LNCaP clone FGC (cell line): ENCODE data around the gene TGFB1.

Experiments used
- DNase-seq: peaks from one replicate; pipeline ENCODE4 v3.0.0-alpha.2; 2011; ENCODE audit warnings: low read depth
- H3K4me3 ChIP-seq: 2 replicates; pipeline ENCODE4 v1.5.1; 2011; ENCODE audit warnings: mild to moderate bottlenecking, low read depth, low read length, control low read depth
- TF ChIP-seq, protein P1 (sequence below): IDR thresholded peaks from 2 replicates; pipeline ENCODE4 v1.5.1; 2012; ENCODE audit warnings: mild to moderate bottlenecking; ENCODE audit not compliant: control insufficient read depth, insufficient read depth; ENCODE audit errors: extremely low read depth

Gene TGFB1

DNA sequence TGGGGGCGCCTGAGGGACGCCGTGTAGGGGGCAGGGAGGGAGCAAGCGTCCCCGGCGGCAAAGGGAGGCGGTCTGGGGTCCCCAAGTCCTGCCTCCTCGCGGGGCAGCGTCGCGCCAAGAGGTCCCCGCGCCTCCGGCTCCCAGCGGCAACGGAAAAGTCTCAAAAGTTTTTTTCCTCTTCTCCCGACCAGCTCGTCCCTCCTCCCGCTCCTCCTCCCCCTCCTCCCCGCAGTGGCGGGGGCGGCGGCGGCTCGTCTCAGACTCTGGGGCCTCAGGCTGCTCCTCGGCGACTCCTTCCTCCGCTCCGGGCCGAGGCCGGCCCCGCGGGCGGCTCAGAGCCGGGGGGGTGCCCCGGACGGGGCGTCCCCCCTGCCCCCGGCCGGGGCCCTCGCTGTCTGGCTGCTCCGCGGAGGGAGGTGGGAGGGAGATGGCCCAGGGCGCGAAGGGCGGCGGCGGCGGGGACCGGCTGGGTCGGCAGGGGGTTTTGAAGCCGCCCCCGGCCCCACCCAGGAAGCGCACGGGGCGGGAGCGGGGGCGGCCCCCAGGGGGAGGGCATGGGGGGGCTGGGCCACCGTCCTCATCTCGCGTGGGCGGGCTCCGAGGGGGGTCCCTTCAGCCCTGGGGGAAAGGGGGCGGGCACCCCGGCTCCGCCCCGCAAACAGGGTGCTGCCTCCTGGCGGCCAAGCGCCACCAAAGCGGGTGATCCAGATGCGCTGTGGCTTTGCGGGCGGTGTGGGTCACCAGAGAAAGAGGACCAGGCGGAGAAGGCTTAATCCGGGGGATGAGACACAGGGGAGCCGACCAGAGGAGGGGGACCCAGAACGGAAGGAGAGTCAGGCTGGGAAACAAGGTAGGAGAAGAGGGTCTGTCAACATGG, at the start of gene TGFB1:
Gene TGFB1 (minus strand): TSS at position 457 of the 877 bp plus-strand sequence. CDS start 878 bp downstream, outside the sequence.
- peak within 1 kb of the TSS; percentile 2; the same call in 1 of the 2 replicates for H3K4me3 ChIP-seq
- no peak for DNase-seq
- TF ChIP-seq, protein P1, sequence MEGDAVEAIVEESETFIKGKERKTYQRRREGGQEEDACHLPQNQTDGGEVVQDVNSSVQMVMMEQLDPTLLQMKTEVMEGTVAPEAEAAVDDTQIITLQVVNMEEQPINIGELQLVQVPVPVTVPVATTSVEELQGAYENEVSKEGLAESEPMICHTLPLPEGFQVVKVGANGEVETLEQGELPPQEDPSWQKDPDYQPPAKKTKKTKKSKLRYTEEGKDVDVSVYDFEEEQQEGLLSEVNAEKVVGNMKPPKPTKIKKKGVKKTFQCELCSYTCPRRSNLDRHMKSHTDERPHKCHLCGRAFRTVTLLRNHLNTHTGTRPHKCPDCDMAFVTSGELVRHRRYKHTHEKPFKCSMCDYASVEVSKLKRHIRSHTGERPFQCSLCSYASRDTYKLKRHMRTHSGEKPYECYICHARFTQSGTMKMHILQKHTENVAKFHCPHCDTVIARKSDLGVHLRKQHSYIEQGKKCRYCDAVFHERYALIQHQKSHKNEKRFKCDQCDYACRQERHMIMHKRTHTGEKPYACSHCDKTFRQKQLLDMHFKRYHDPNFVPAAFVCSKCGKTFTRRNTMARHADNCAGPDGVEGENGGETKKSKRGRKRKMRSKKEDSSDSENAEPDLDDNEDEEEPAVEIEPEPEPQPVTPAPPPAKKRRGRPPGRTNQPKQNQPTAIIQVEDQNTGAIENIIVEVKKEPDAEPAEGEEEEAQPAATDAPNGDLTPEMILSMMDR: peak; percentile 52

- TF ChIP-seq, protein P1: no peak
- no peak overlapping the region for H3K4me3 ChIP-seq
- DNase-seq: no peak
These were observed 48.3 kb upstream of the TGFB1 start for GRCh38 chr19:41402010-41402409.

DNA sequence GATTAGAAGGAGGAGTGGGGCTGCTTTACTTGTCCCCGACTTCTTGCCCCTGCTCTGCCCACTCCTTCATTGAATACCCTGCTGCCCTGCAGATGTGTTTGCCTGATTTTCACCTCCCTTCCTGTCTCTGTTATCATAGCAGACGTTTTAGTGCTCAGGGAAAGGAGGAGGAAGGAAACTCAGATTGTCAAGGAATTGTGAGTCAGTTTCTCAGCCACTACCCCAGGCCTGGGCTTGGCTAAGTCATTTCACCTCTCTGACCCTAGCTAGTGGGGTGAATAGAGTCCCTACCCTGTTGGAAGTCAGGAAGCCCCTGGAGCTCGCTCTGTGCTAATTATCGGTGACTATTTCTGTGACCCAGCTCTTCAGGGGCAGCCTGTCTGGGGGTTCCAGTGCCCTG, 47.8 kb upstream of the TGFB1 start:
- TF ChIP-seq, protein P1: no peak
- DNase-seq: no peak
- H3K4me3 ChIP-seq: no peak overlapping the region

GRCh38 chr19:41399525-41399924, 45.8 kb upstream of the TGFB1 start:
- no peak overlapping the region for H3K4me3 ChIP-seq
- TF ChIP-seq, protein P1: no peak
- no peak for DNase-seq

DNA sequence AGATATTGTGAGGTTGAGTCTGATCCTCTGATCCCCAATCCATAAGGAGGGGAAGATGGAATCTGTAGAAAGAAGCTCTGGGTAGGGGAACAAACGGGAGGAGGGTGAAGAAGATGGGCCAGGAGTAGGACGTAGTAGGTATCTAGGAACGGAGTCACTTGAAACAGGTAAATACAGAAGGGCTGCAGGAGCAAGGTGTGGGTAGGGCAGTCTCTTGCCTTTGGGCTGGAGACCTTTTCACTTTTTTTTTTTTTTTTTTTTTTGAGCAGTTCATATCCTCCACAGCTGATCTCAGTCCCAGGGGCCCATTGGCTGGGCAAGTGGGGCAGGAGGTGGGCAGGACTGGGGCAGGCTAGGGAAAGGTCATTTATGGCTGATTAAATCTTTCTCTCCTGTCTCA, 45.4 kb upstream of the TGFB1 start:
- TF ChIP-seq, protein P1: no peak
- H3K4me3 ChIP-seq: peak overlapping the region; percentile 84
- DNase-seq: no peak

DNA sequence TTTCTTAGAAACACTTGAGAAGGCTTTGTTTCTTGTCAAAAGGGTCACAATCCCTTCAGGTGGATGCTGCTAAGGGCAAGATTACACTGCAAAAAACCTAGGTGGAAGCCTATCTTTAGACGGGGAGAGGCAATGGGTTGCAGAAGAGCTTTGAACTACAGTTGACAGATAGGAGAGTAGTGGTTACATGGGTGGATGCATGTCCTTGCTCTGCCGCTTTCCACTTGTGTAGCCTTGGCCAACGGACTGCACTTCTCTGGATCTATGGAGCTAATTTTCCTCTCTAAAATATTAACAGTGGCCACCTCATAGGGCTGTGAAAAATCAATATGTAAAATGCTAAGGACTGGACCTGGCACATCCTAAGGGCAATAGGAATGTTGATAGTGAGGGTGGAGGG, 44.9 kb upstream of the TGFB1 start:
- TF ChIP-seq, protein P1: no peak
- no peak for DNase-seq
- H3K4me3 ChIP-seq: peak overlapping the region; percentile 84
